ENCODE data around the gene NBDY. TPM values are rescaled to one million over a fixed set of nuclear protein-coding genes. Genes with fewer than 3 reads are reported as not detected.

Gene NBDY
- total and polyA plus RNA-seq, 7 donors = 5.2 to 15.6 (median 6.7) TPM

DNA sequence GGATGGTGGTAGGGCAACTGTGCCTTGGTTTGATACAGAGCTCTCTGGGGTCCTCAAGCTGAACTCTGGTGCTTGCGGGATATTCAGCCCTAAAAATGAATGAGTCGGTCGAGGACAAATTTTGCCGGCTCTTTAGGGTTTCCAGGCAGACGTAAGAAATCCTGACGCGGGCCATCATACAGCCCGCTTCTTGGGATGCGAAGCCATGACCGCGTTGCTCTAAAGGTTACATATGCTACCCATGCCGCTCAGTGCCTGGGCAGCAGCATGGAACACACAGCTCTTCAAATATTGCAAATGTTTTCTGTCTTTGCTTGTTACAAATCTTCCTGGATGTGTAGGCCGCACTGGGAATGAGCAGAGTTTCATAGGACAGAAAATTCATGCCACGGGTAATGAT lies 55.6 kb downstream of the NBDY start:
- no peaks in the 10 kb centered on the region for H3K36me3 ChIP-seq (ENCODE audit: insufficient read depth in 1 of 2, low read depth in 1 of 2)
- WGBS, 3 donors = 95 to 98% (median 96%) methylated on average over 14 of the region's 14 CpGs
- no peak overlapping the region for H3K27ac ChIP-seq
- TF ChIP-seq, protein P1, sequence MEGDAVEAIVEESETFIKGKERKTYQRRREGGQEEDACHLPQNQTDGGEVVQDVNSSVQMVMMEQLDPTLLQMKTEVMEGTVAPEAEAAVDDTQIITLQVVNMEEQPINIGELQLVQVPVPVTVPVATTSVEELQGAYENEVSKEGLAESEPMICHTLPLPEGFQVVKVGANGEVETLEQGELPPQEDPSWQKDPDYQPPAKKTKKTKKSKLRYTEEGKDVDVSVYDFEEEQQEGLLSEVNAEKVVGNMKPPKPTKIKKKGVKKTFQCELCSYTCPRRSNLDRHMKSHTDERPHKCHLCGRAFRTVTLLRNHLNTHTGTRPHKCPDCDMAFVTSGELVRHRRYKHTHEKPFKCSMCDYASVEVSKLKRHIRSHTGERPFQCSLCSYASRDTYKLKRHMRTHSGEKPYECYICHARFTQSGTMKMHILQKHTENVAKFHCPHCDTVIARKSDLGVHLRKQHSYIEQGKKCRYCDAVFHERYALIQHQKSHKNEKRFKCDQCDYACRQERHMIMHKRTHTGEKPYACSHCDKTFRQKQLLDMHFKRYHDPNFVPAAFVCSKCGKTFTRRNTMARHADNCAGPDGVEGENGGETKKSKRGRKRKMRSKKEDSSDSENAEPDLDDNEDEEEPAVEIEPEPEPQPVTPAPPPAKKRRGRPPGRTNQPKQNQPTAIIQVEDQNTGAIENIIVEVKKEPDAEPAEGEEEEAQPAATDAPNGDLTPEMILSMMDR (IDR thresholded peaks at IDR 0.05) = no peak
- intact Hi-C loops (cut with DNase I) = no loop called here
- no peak overlapping the region for H3K4me3 ChIP-seq
- no peaks in the 10 kb centered on the region for H3K27me3 ChIP-seq (ENCODE audit: insufficient read depth in 3 of 3, low read length in 2 of 3)
- DNase-seq (no peak), ATAC-seq (no peak)
- no peaks in the 10 kb centered on the region for H3K9me3 ChIP-seq
- H3K4me1 ChIP-seq = no peaks in the 10 kb centered on the region

DNA sequence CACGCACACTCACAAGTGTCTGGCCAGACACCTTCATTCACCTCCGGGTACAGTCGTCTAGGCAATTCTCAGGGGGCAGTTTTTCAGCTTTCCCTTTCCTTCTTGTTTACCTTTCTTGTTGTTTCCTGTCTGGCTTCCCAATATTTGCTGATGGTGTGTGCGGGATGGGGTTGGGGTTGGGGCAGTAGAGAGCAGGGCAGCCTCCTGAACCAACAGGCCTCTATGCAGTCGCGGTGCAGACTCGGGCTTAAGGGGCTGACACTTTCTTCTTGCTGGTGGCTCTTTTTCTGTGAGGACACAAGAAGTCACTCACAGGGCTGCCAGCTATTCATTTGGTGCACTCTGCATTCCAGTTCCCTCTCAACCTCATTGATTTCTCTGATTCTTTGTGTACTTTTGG lies 56.4 kb downstream of the NBDY start:
- DNase-seq = no peak
- intact Hi-C loops (cut with DNase I) = no loop called here
- TF ChIP-seq, protein P1 (IDR thresholded peaks at IDR 0.05) = no peak
- H3K27ac ChIP-seq = no peak overlapping the region
- no peaks in the 10 kb centered on the region for H3K27me3 ChIP-seq (ENCODE audit: insufficient read depth in 3 of 3, low read length in 2 of 3)
- WGBS, 3 donors = 81 to 91% (median 87%) methylated on average over 6 to 7 of the region's 7 CpGs
- H3K4me3 ChIP-seq = no peak overlapping the region
- ATAC-seq = no peak
- H3K4me1 ChIP-seq = no peaks in the 10 kb centered on the region
- no peaks in the 10 kb centered on the region for H3K9me3 ChIP-seq
- no peaks in the 10 kb centered on the region for H3K36me3 ChIP-seq (ENCODE audit: insufficient read depth in 1 of 2, low read depth in 1 of 2)

DNA sequence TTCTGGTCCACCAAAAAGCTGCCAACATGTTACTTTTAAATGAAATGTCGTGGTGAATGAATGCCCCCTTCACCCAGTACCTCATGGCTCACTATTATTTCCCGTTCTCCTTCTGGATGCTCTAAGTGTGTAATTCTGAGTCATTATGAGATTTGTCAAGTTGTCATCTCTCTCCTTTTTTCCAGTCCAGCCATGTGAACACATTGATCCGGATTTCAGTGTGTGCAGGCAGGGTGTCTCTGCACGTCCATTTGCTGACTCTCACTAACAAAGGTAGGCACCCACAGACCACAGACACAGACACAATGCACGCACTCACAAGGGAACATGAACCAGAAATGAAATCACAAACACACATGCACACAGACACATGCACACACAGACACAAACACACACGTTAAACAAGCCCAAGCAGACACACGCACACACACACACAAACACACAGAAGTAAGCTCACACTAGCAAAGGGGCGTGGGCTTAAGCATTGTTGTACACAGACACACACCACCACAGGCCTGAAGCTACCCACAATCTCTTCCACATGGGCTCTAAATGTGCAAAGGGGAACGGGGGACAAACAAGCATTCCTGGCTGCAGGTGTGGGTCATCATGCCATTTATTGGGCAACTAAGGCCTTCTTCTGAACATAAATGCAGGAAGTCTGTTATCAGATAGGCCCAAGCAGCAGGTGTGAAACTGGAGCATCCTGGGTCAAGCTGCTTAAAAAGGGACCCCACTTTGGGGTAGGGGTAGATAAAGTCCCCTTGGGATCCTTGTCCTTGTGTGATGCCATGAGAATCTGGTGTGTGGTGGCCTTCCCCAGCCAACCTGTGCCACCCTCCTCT lies 58.1 kb downstream of the NBDY start:
- Histone ChIP-seq H3K27ac (no peak overlapping the region), H3K4me3 (no peak overlapping the region), H3K4me1 (no peaks in the 10 kb centered on the region), H3K27me3 (ENCODE audit: insufficient read depth in 3 of 3, low read length in 2 of 3) (no peaks in the 10 kb centered on the region), H3K36me3 (ENCODE audit: insufficient read depth in 1 of 2, low read depth in 1 of 2) (no peaks in the 10 kb centered on the region), H3K9me3 (no peaks in the 10 kb centered on the region)
- intact Hi-C loops (cut with DNase I) = no loop called here
- no peak for DNase-seq
- WGBS, 3 donors = 74 to 92% (median 90%) methylated on average over 9 of the region's 9 CpGs
- TF ChIP-seq, protein P1 (IDR thresholded peaks at IDR 0.05) = no peak
- ATAC-seq = no peak

DNA sequence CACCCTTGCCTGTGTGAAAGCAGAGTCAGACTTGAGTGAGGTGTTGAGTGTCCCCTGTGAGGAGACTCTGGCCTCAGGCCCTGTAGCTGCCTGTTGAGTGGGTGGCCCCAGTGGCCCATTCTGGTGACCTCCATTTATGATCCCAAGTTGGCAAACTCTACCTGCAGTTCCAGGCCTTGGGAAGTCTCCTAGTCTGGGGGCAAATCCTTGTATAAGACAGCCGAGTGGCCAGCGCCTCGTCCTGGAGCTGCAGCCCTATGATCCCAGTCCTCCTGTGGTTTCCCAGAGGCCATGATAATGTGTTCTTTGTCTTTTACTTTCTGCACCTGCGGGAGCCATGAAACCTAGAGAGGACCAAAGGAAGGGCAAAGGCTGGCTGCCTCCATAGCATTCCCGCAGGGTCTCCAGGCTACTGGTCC lies 58.7 kb downstream of the NBDY start:
- Histone ChIP-seq H3K27ac (no peak overlapping the region), H3K9me3 (no peaks in the 10 kb centered on the region), H3K4me1 (no peaks in the 10 kb centered on the region), H3K4me3 (no peak overlapping the region), H3K36me3 (ENCODE audit: insufficient read depth in 1 of 2, low read depth in 1 of 2) (no peaks in the 10 kb centered on the region), H3K27me3 (ENCODE audit: insufficient read depth in 3 of 3, low read length in 2 of 3) (no peaks in the 10 kb centered on the region)
- 80 to 97% (median 84%) methylated on average over 5 of the region's 5 CpGs for WGBS, 3 donors
- ATAC-seq = no peak
- DNase-seq = no peak
- intact Hi-C loops (cut with DNase I) = no loop called here
- TF ChIP-seq, protein P1 (IDR thresholded peaks at IDR 0.05) = no peak
